GM12891 (cell line): Measurements from ENCODE around the gene ASIC2.

Experiments
- POLR2A ChIP-seq: IDR thresholded peaks from 2 replicates; pipeline ENCODE4 v1.6.1; 2011; ENCODE audit warnings: low read depth, low read length, control low read depth
- POLR2AphosphoS5 ChIP-seq: IDR thresholded peaks from 2 replicates; pipeline ENCODE4 v1.6.1; 2011; ENCODE audit warnings: low read depth, low read length, control low read depth
- POU2F2 ChIP-seq: IDR thresholded peaks from 2 replicates; pipeline ENCODE4 v1.6.1; 2011; ENCODE audit warnings: low read depth, mild to moderate bottlenecking, control low read depth, low read length, moderate library complexity
- TAF1 ChIP-seq: IDR thresholded peaks from 2 replicates; pipeline ENCODE4 v1.6.1; 2011; ENCODE audit warnings: low read depth, low read length, control low read depth

DNA sequence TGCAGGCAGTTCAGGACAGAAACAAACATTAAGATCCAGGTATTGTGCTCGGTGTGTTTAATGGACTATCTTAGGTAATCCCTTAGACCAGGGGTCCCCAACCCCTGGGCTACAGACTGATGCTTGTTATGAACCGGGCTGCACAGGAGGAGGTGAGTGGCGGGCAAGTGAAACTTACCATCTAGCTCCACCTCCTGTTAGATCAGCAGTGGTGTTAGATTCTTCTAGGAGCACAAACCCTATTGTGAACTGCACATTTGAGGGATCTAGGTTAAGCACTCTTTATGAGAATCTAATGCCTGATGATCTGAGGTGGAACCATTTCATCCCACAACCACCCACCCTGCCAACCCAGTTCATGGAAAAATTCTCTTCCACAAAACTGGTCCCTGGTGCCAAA is 37.8 kb upstream of the ASIC2 start:
- TF ChIP-seq POLR2AphosphoS5 (no peak), TAF1 (no peak), POLR2A (no peak), POU2F2 (no peak)
